Caco-2 (cell line): ENCODE data around the gene GTSF1L. TPM values are rescaled to one million over a fixed set of nuclear protein-coding genes. Genes with fewer than 3 reads are reported as not detected.

ENCODE experiments used
- BruUV-seq: library from RNA; stranded (reverse); fragments of 400-500 nt; replicated peaks from 2 replicates; lab custom pipeline; 2021; lab: Mats Ljungman, UMichigan
- CTCF ChIA-PET: fragments of 300-600 bp; sonication (Branson Sonifier 250); formaldehyde crosslinking; loops from one replicate; lab custom pipeline; 2022; ENCODE audit warnings: antibody characterized with exemption; lab: Charles Lee
- POLR2A ChIA-PET: fragments of 300-600 bp; sonication (Branson Sonifier 250); formaldehyde crosslinking; loops from one replicate; lab custom pipeline; 2022; ENCODE audit warnings: antibody characterized with exemption; lab: Charles Lee
- DNase-seq, 2 experiments: peaks; one replicate each; pipeline versions ENCODE4 v3.0.0 to v3.0.0-alpha.2; 2020 to 2022
- H3K27me3 ChIP-seq: replicated peaks from 2 replicates; pipeline ENCODE4 v1.6.0; 2011; ENCODE audit warnings: low read length; ENCODE audit not compliant: control insufficient read depth, insufficient read depth
- H3K36me3 ChIP-seq: 2 replicates; pipeline ENCODE4 v1.5.1; 2011; ENCODE audit warnings: low read length; ENCODE audit not compliant: control insufficient read depth, insufficient read depth
- H3K4me1 ChIP-seq: fragments of 250-450 bp; sonication (Bioruptor Pico); 2 replicates; pipeline ENCODE4 v1.5.1; 2020; ENCODE audit warnings: mild to moderate bottlenecking
- H3K4me3 ChIP-seq: 2 replicates; pipeline ENCODE4 v1.5.1; 2011; ENCODE audit warnings: low read depth, mild to moderate bottlenecking, control low read depth, low read length
- H3K9me3 ChIP-seq: fragments of 250-450 bp; sonication (Bioruptor Pico); 2 replicates; pipeline ENCODE4 v1.5.1; 2020; ENCODE audit warnings: mild to moderate bottlenecking, moderate library complexity
- H3K27ac Mint-ChIP-seq: one replicate; pipeline ENCODE4 v1.8.0; 2022; ENCODE audit warnings: mixed read lengths; ENCODE audit not compliant: unreplicated experiment
- H3K27me3 Mint-ChIP-seq: one replicate; pipeline ENCODE4 v1.8.0; 2022; ENCODE audit warnings: mixed read lengths; ENCODE audit not compliant: insufficient read depth, unreplicated experiment
- H3K36me3 Mint-ChIP-seq: one replicate; pipeline ENCODE4 v1.8.0; 2022; ENCODE audit warnings: mild to moderate bottlenecking, mixed read lengths; ENCODE audit not compliant: insufficient read depth, unreplicated experiment
- H3K4me1 Mint-ChIP-seq: one replicate; pipeline ENCODE4 v1.8.0; 2022; ENCODE audit warnings: low read depth, mixed read lengths; ENCODE audit not compliant: unreplicated experiment
- H3K4me3 Mint-ChIP-seq: one replicate; pipeline ENCODE4 v1.8.0; 2022; ENCODE audit warnings: mild to moderate bottlenecking, moderate library complexity, mixed read lengths; ENCODE audit not compliant: unreplicated experiment
- H3K9me3 Mint-ChIP-seq: one replicate; pipeline ENCODE4 v1.8.0; 2022; ENCODE audit warnings: mixed read lengths; ENCODE audit not compliant: unreplicated experiment
- intact Hi-C: fragments of 100-400 bp; cut with micrococcal nuclease; formaldehyde crosslinking; loops from one replicate; pipeline ENCODE4 v1.10.0; 2022; ENCODE audit not compliant: unreplicated experiment
- total RNA-seq: library from RNA; stranded (reverse); gene quantifications from 2 replicates; pipeline ENCODE4 v1.2.3, GENCODE V29; 2022
- TF ChIP-seq, protein P1 (sequence below), 2 experiments: fragments of 200-600 bp in 1 of 2; IDR thresholded peaks; 1 replicate in 1 of 2; 2 replicates in 1 of 2; pipeline versions ENCODE4 v1.5.1 to v1.8.0; 2011 to 2022; ENCODE audit warnings: antibody characterized with exemption in 1 of 2, control low read depth in 1 of 2, inconsistent platforms in 1 of 2, low read depth in 1 of 2, low read length in 1 of 2, mild to moderate bottlenecking in 1 of 2, moderate library complexity in 1 of 2; ENCODE audit not compliant: insufficient read depth in 1 of 2, severe bottlenecking in 1 of 2, unreplicated experiment in 1 of 2

GTSF1L gene
- total RNA-seq, 1 experiment from 2014 or later = not detected

DNA sequence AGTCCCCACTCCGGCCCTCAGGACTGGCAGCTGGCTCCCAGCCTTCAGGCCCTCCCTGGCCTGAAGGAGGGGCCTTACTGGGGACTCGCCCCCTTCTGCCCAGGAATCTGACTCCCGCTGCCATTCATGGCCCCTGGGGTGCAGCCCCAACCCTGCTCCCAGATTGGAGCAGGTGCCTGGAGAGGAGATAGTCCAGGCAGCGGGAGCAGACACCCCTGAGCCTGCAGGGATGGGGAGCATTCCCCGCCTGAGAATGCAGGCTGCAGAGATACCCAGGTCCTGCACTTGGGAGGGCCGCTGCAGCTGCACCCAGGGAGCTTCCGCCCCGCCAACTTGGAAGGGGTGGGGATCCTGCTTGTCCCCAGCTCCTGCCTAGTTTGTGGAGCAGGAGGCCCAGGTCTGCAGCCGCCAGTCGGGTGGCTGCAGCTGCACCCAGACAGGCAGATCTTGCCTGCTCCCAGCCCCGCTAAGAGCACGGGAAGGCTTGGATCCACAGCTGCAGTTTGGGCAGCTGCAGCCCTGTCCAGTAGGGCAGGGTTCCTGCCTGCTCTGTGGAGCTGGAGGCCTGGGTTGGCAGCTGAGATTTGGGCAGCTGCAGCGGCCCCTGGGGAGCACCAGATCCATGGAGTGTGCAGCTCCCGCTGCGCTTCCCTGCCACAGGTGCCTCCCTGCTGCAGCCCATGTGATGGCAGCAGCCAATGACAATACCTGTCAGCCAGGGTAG is 5.2 kb downstream of the GTSF1L start:
- H3K4me3 Mint-ChIP-seq = no peak overlapping the region
- DNase-seq = no peak
- no peak overlapping the region for H3K27ac Mint-ChIP-seq
- CTCF ChIA-PET = interaction anchor here (0.6 to 1.3 kb wide), 2 partner anchors 183 to 272 kb away, joined by 5 to 8 read pairs; no protein-coding TSS in a partner anchor
- no peak overlapping the region for H3K4me3 ChIP-seq
- no peaks in the 10 kb centered on the region; the same call in 1 of the 2 replicates for H3K36me3 ChIP-seq
- no peaks in the 10 kb centered on the region for H3K27me3 Mint-ChIP-seq
- peaks cover 28% of the 10 kb centered on the region for H3K36me3 Mint-ChIP-seq
- BruUV-seq = no TSS peak
- H3K9me3 ChIP-seq = no peaks in the 10 kb centered on the region
- H3K4me1 Mint-ChIP-seq = no peaks in the 10 kb centered on the region
- H3K27me3 ChIP-seq = no peaks in the 10 kb centered on the region; the same call in 1 of the 2 replicates
- intact Hi-C loops = no loop called here
- POLR2A ChIA-PET = no interaction called here
- H3K9me3 Mint-ChIP-seq = no peaks in the 10 kb centered on the region
- TF ChIP-seq, protein P1, sequence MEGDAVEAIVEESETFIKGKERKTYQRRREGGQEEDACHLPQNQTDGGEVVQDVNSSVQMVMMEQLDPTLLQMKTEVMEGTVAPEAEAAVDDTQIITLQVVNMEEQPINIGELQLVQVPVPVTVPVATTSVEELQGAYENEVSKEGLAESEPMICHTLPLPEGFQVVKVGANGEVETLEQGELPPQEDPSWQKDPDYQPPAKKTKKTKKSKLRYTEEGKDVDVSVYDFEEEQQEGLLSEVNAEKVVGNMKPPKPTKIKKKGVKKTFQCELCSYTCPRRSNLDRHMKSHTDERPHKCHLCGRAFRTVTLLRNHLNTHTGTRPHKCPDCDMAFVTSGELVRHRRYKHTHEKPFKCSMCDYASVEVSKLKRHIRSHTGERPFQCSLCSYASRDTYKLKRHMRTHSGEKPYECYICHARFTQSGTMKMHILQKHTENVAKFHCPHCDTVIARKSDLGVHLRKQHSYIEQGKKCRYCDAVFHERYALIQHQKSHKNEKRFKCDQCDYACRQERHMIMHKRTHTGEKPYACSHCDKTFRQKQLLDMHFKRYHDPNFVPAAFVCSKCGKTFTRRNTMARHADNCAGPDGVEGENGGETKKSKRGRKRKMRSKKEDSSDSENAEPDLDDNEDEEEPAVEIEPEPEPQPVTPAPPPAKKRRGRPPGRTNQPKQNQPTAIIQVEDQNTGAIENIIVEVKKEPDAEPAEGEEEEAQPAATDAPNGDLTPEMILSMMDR (IDR thresholded peaks at IDR 0.05; ENCODE audit: insufficient read depth in 1 of 2, low read depth in 1 of 2, low read length in 1 of 2, severe bottlenecking in 1 of 2, unreplicated experiment in 1 of 2) = no peak
- no peaks in the 10 kb centered on the region for H3K4me1 ChIP-seq

DNA sequence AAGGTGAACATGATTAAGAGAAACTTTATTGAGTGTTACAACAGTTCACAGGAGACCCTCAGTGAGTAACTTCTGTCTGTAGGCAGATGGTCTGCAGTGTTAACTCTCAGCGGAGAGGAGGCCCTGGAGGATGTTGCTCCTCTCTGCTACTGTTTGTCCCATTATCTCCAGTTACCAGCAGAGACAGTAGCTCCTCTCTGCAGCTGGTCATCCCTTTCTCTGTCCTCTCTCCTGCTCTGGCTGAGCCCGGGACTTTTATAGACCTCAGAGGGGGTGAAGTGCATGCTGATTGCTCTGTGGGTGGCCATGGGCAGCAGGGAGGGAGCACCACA is 5.7 kb downstream of the GTSF1L start:
- no peaks in the 10 kb centered on the region for H3K4me1 ChIP-seq
- H3K27me3 Mint-ChIP-seq = no peaks in the 10 kb centered on the region
- no TSS peak for BruUV-seq
- H3K9me3 Mint-ChIP-seq = no peaks in the 10 kb centered on the region
- H3K4me1 Mint-ChIP-seq = no peaks in the 10 kb centered on the region
- CTCF ChIA-PET = interaction anchor here (1.3 kb wide), 1 partner anchor 183 kb away, joined by 8 read pairs; no protein-coding TSS in a partner anchor
- H3K4me3 Mint-ChIP-seq = no peak overlapping the region
- POLR2A ChIA-PET = no interaction called here
- intact Hi-C loops = no loop called here
- H3K9me3 ChIP-seq = no peaks in the 10 kb centered on the region
- no peak overlapping the region for H3K27ac Mint-ChIP-seq
- no peaks in the 10 kb centered on the region; the same call in 1 of the 2 replicates for H3K36me3 ChIP-seq
- H3K36me3 Mint-ChIP-seq = peaks cover 33% of the 10 kb centered on the region
- H3K4me3 ChIP-seq = no peak overlapping the region
- TF ChIP-seq, protein P1 (IDR thresholded peaks at IDR 0.05; ENCODE audit: insufficient read depth in 1 of 2, low read depth in 1 of 2, low read length in 1 of 2, severe bottlenecking in 1 of 2, unreplicated experiment in 1 of 2) = no peak
- H3K27me3 ChIP-seq = no peaks in the 10 kb centered on the region; the same call in 1 of the 2 replicates
- DNase-seq = no peak

DNA sequence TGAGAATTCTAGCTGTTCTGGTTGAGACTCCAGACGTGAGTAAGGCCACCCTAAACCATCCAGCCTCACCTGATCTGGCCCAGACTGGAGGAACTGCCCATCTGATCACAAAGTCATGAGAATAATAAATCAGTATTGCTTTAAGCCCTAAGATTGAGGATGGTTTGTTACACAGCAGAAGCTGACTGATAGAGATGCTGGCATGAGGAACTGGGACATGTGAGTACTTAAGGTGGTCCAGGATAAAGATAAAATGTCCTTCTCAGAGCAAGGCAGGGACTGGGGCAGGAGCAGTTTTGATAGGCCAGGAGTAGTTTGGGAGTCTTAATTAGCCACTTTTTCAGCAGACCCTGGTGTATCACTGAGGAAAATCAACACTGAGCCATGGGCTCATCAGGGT is 6.8 kb downstream of the GTSF1L start:
- no peaks in the 10 kb centered on the region for H3K4me1 ChIP-seq
- Mint-ChIP-seq H3K4me3 (no peak overlapping the region), H3K36me3 (peaks cover 42% of the 10 kb centered on the region), H3K27ac (no peak overlapping the region), H3K4me1 (no peaks in the 10 kb centered on the region), H3K9me3 (no peaks in the 10 kb centered on the region), H3K27me3 (no peaks in the 10 kb centered on the region)
- no peak overlapping the region for H3K4me3 ChIP-seq
- CTCF ChIA-PET = interaction anchor here (0.5 kb wide), 1 partner anchor 67 kb away, joined by 5 read pairs; no protein-coding TSS in a partner anchor
- TF ChIP-seq, protein P1 (IDR thresholded peaks at IDR 0.05; ENCODE audit: insufficient read depth in 1 of 2, low read depth in 1 of 2, low read length in 1 of 2, severe bottlenecking in 1 of 2, unreplicated experiment in 1 of 2) = no peak
- DNase-seq = no peak
- BruUV-seq = no TSS peak
- intact Hi-C loops = no loop called here
- H3K9me3 ChIP-seq = no peaks in the 10 kb centered on the region
- no peaks in the 10 kb centered on the region; the same call in 1 of the 2 replicates for H3K27me3 ChIP-seq
- POLR2A ChIA-PET = interaction anchor here (0.5 kb wide), 1 partner anchor 52 kb away, joined by 8 read pairs; no protein-coding TSS in a partner anchor
- no peaks in the 10 kb centered on the region; the same call in 1 of the 2 replicates for H3K36me3 ChIP-seq
